ENCODE results near the gene RHOC. TPM values are rescaled to one million over a fixed set of nuclear protein-coding genes. Genes with fewer than 3 reads are reported as not detected.

Gene RHOC
- polyA plus RNA-seq, 3 donors from 2014 or later, result 444 to 613 (median 572) TPM

DNA sequence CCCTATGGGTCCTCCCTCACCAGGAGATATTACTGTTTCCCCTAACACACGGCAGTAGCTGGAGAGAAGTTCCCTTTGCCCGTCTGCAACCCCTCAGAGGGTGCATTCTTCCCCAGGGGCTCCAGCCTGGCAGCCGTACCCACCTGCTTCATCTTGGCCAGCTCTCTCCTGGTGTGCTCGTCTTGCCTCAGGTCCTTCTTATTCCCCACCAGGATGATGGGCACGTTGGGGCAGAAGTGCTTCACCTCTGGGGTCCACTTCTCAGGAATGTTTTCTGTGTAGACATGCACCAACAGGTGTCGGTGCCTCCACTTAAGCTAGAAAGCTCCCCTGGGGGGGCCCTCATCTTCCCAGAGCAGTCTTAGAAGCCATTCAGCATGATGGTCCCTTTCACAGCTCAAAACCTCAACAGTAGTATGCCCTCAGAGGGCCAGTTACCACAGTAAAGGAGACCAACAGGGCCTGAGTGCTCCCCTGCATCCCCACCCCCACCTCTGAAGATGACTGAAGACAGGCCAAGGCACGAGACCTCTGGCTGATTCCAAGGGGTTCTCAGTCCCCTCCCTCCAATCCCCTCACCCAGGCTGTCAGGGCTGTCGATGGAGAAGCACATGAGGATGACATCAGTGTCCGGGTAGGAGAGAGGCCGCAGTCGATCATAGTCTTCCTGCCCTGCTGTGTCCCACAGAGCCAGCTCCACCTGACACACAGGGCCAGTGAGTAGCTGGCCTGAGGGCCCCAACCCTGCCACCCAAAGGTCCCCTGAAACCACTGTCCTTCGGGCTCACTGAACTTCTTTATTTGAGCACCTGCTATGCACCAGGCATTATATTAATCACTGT, 4.3 kb downstream of the RHOC start:
- Mint-ChIP-seq H3K9me3 (no peaks in the 10 kb centered on the region), H3K4me3 (peak overlapping the region; percentile 21 to 83 (median 57)), H3K27ac (peak overlapping the region; percentile 85 to 97 (median 94)), H3K36me3 (peaks cover 0 to 25% (median 9%) of the 10 kb centered on the region in 3 donors), H3K4me1 (peaks cover 84 to 87% of the 10 kb centered on the region in 2 donors), H3K27me3 (ENCODE audit: low read depth in 3 of 3) (peaks cover 2 to 14% (median 12%) of the 10 kb centered on the region in 3 donors)
- no peak for DNase-seq

DNA sequence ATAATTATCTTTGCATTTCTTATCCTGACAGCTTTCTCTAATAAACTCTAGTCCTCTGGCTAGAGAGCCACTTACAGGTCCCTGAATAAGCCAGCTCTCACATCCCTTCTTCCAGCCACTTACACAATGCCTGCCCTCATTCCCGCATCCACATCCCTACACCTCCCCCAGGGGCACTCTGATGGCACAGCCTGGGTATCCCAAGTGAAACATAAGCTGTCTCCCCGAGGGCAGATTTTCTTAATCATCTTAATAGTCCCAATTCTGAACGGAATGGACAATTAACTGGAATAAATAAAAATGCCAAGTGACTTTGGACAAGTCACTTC, 4.9 kb downstream of the RHOC start:
- peaks cover 86 to 90% of the 10 kb centered on the region in 2 donors for H3K4me1 Mint-ChIP-seq
- no peak for DNase-seq
- H3K4me3 Mint-ChIP-seq, result peak overlapping the region; percentile 25 to 83 (median 61)
- H3K27ac Mint-ChIP-seq, result peak overlapping the region; percentile 85 to 97 (median 94)
- H3K27me3 Mint-ChIP-seq (ENCODE audit: low read depth in 3 of 3), result peaks cover 2 to 14% (median 12%) of the 10 kb centered on the region in 3 donors
- peaks cover 0 to 26% (median 9%) of the 10 kb centered on the region in 3 donors for H3K36me3 Mint-ChIP-seq
- H3K9me3 Mint-ChIP-seq, result no peaks in the 10 kb centered on the region

DNA sequence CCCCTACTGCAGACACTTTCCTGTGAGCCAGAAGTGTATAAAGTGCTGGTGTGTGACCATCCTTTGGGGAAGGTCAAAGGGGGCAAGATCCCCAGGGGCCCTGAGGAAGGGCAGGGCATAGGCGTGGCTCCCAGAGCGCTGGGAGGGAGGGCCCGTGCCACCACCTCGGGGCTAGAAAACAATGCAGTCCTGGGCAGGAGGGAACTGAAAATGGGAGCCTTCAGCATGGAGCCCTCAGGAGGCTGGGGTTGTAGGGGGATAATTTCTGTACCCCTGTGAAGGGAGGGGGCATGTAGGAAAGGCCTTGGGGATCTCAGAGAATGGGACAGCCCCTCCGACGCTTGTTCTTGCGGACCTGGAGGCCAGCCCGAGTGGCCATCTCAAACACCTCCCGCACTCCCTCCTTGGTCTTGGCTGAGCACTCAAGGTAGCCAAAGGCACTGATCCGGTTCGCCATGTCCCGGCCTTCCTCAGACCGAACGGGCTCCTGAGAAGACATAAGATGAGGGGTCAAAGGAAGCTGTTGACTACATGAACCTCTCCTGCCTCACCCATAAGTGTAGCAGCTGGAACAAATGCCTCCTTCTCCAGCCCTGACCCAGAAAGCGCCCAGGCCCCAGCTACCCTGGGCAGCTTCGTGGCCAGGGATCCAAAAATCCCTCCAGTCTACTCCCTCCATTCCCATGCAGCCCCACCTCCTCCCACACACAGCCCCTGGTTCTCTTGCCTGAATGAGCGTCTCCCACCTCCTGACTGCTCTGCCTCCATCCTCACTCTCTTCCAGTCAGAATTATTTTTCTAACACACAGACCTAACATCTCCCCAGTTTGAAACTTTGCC, 5.5 kb downstream of the RHOC start:
- peaks cover 2 to 14% (median 11%) of the 10 kb centered on the region in 3 donors for H3K27me3 Mint-ChIP-seq (ENCODE audit: low read depth in 3 of 3)
- peaks cover 92 to 94% of the 10 kb centered on the region in 2 donors for H3K4me1 Mint-ChIP-seq
- peaks cover 0 to 30% (median 9%) of the 10 kb centered on the region in 3 donors for H3K36me3 Mint-ChIP-seq
- peak overlapping the region; percentile 61 to 83 (median 81) for H3K4me3 Mint-ChIP-seq
- H3K27ac Mint-ChIP-seq, result peak overlapping the region; percentile 91 to 97 (median 96)
- no peaks in the 10 kb centered on the region for H3K9me3 Mint-ChIP-seq
- no peak for DNase-seq

DNA sequence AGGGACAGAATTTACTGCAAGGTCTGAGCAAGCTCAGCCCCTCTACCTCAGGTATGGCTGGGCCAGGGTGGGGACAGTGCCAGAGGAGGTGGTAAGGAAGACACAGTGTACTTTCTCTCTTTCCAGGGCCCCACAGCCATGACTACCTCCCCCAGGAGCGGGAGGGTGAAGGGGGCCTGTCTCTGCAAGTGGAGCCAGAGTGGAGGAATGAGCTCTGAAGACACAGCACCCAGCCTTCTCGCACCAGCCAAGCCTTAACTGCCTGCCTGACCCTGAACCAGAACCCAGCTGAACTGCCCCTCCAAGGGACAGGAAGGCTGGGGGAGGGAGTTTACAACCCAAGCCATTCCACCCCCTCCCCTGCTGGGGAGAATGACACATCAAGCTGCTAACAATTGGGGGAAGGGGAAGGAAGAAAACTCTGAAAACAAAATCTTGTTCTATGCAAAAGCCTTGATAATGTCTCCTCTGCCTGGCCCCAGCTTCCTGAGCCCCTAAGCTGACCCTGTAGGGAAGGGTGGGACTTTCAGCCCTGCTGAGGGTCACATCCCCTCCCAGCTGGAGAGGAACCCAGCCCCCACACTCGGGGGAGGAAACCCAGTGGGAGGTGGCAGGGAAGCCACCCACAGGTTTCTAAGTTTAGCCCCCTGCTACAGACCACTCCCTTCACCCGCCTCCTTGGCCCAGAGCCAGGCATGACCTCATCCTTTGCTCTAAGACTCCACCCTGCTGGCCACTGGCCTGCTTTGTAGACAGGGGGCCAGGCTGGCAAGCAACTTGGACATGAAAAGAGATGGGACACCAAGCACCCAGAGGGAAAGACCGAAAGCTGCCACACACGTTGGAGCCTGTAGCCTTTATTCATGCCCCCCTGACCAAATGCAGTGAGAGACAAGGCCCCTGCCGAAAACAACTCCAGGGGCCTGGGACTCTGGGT, 6.4 kb downstream of the RHOC start:
- Mint-ChIP-seq H3K27ac (peak overlapping the region; percentile 91 to 97 (median 96)), H3K4me3 (peak overlapping the region; percentile 61 to 83 (median 81)), H3K27me3 (ENCODE audit: low read depth in 3 of 3) (peaks cover 0 to 7% (median 5%) of the 10 kb centered on the region in 3 donors), H3K4me1 (peaks cover 90% of the 10 kb centered on the region in 2 donors), H3K36me3 (peaks cover 0 to 30% (median 9%) of the 10 kb centered on the region in 3 donors), H3K9me3 (no peaks in the 10 kb centered on the region)
- peak; percentile 71 to 77 (median 73) for DNase-seq

DNA sequence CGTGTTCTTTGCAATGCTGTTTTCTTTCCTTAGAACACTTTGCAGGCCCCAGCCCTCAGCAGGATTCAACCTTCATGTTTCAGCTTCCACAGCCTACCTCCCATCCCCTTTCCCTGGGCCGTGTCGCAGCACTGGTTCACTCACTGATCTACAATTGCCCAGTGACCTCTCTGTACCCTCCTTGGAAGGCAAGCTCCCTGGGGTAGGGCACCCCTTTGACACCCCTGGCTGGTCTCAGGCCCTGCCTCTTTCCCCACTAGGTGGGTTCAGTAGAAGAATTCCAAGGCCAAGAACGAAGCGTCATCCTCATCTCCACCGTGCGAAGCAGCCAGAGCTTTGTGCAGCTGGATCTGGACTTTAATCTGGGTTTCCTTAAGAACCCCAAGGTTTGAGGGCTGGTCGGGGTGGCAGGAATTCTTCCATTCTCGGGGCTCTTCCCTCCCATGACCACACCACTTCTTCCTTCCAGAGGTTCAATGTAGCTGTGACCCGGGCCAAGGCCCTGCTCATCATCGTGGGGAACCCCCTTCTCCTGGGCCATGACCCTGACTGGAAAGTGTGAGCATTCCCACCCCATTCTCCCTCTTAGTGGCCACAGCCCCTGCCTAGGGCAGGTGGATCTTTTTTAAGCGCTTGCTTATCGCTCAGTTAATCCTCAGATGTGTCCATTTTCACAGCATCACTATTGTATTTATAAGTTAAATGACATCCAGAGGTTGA, 7.3 kb downstream of the RHOC start:
- Mint-ChIP-seq H3K4me1 (peaks cover 80 to 84% of the 10 kb centered on the region in 2 donors), H3K27me3 (ENCODE audit: low read depth in 3 of 3) (peaks cover 0 to 4% (median 2%) of the 10 kb centered on the region in 3 donors), H3K4me3 (peak overlapping the region in 4 of 5 donors; percentile 61 to 83 (median 74)), H3K27ac (peak overlapping the region; percentile 91 to 97 (median 96)), H3K9me3 (no peaks in the 10 kb centered on the region), H3K36me3 (peaks cover 0 to 36% (median 9%) of the 10 kb centered on the region in 3 donors)
- no peak for DNase-seq

DNA sequence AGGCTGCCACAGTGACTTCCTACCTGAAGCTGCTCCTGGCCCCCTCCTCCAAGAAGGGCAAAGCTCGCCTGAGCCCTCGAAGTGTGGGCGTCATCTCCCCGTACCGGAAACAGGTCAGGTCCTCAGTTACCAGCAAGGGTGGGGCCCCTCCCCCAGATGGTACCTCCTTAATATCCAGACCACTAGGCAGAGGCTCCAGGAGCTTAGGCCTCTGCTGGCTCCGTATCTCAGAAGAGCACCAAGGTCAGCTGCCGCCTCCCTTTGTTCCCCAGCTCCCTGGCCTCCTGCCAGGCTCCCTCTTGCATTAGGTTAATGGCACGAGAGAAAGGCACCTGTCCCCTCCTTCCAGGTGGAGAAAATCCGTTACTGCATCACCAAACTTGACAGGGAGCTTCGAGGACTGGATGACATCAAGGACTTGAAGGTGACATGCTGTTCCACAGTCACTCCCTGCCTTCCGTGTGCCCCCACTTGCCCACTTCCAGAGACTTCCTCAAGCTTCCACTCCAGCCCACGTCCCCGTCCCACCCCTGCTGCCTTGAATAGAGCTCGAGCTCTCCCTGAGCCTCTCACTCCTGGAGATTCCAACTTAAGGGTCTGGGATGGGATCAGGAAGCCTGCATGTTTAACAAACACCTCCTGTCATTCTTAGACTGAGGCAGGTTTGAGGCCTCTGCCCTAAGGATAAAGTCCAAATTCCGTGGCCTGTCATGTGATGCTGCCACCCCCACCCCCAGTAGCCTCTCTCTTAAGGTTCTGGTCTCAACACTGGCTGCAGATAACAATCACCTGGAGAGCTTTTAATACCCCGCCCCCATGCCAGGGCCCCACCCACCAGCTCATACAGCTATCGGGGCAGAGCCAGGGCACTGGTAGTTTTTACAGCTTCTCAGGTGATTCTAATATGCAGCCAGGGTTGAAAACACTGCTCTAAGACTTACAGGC, 8.3 kb downstream of the RHOC start:
- H3K9me3 Mint-ChIP-seq, result no peaks in the 10 kb centered on the region
- H3K27ac Mint-ChIP-seq, result peak overlapping the region in 5 of 6 donors; percentile 67 to 97 (median 91)
- no peak overlapping the region for H3K4me3 Mint-ChIP-seq
- DNase-seq, result no peak
- peaks cover 0 to 2% (median 2%) of the 10 kb centered on the region in 3 donors for H3K27me3 Mint-ChIP-seq (ENCODE audit: low read depth in 3 of 3)
- H3K4me1 Mint-ChIP-seq, result peaks cover 71 to 75% of the 10 kb centered on the region in 2 donors
- peaks cover 0 to 37% (median 9%) of the 10 kb centered on the region in 3 donors for H3K36me3 Mint-ChIP-seq

DNA sequence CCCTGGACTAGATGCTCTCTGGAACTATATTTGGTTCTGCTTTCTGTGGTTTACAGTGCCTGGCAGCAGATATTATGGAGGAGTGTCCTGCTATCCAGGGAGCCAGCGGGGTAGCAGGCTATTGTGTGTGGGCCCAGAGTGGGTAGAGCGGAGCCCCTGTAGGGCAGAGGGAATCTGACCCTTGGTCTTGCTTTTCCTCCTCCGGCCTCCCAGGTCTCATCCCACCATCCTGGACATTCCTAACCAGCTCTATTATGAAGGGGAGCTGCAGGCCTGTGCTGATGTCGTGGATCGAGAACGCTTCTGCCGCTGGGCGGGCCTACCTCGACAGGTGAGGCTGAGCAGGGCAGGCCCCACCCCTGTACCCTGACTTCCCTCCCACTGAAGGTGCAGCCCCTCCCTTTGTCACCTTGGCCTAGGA, 9.1 kb downstream of the RHOC start:
- peaks cover 63 to 68% of the 10 kb centered on the region in 2 donors for H3K4me1 Mint-ChIP-seq
- H3K27me3 Mint-ChIP-seq (ENCODE audit: low read depth in 3 of 3), result peaks cover 0 to 2% (median 2%) of the 10 kb centered on the region in 3 donors
- peaks cover 5 to 39% (median 11%) of the 10 kb centered on the region in 3 donors for H3K36me3 Mint-ChIP-seq
- no peaks in the 10 kb centered on the region for H3K9me3 Mint-ChIP-seq
- peak overlapping the region in 4 of 6 donors; percentile 36 to 81 (median 68) for H3K27ac Mint-ChIP-seq
- H3K4me3 Mint-ChIP-seq, result no peak overlapping the region
- no peak for DNase-seq

DNA sequence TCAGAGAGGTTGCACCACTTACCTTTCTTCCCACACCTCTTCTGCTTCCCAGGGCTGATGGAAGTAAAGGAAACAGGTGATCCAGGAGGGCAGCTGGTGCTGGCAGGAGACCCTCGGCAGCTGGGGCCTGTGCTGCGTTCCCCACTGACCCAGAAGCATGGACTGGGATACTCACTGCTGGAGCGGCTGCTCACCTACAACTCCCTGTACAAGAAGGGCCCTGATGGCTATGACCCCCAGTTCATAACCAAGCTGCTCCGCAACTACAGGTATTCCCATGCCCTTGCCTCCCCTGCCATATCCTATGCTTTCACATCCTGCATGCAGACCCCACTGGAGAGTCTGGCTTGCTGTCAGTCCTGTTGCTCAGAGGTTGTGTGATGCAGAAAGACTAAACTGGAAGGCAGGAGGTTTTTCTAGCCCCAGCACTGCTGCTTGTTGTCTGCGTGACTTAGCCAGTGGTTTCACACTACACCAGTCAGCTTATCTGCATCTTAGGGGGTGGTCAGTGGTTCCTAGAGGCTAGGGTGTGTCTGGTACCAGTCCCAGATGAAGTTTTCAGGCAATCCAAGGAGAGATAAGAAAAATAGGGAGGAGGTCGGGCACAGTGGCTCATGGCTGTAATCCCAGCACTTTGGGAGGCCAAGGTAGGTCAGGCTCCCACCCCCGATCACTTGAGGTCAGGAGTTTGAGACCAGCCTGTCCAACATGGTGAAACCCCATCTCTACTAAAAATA, 10.2 kb downstream of the RHOC start:
- H3K27ac Mint-ChIP-seq, result peak overlapping the region; percentile 36 to 82 (median 81)
- DNase-seq, result peak in 1 of 3 donors; percentile 23
- peak overlapping the region in 4 of 5 donors; percentile 15 to 62 (median 56) for H3K4me3 Mint-ChIP-seq
- H3K36me3 Mint-ChIP-seq, result peaks cover 12 to 43% (median 12%) of the 10 kb centered on the region in 3 donors
- H3K4me1 Mint-ChIP-seq, result peaks cover 53 to 57% of the 10 kb centered on the region in 2 donors
- H3K27me3 Mint-ChIP-seq (ENCODE audit: low read depth in 3 of 3), result peaks cover 0 to 2% (median 2%) of the 10 kb centered on the region in 3 donors
- no peaks in the 10 kb centered on the region for H3K9me3 Mint-ChIP-seq

DNA sequence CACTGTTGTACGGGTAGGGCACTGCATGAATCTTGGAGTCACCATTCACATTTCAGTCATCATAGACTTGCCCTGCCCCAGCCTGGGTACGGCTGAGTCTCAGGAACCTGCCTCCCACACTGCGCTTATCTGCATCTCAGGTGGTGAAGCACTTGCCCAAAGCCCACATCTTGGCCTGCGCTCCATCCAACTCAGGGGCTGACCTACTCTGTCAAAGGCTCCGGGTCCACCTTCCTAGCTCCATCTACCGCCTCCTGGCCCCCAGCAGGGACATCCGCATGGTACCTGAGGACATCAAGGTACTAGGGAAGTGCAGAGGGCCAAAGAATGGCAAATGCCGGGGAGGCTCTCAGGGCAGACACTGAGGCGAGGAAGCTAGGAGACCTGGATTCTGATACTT, 11.7 kb downstream of the RHOC start:
- DNase-seq, result no peak
- Mint-ChIP-seq H3K36me3 (peaks cover 18 to 45% (median 18%) of the 10 kb centered on the region in 3 donors), H3K4me1 (peaks cover 38 to 42% of the 10 kb centered on the region in 2 donors), H3K9me3 (no peaks in the 10 kb centered on the region), H3K4me3 (no peak overlapping the region), H3K27me3 (ENCODE audit: low read depth in 3 of 3) (peaks cover 0 to 2% (median 0%) of the 10 kb centered on the region in 3 donors), H3K27ac (peak overlapping the region in 1 of 6 donors; percentile 53)

DNA sequence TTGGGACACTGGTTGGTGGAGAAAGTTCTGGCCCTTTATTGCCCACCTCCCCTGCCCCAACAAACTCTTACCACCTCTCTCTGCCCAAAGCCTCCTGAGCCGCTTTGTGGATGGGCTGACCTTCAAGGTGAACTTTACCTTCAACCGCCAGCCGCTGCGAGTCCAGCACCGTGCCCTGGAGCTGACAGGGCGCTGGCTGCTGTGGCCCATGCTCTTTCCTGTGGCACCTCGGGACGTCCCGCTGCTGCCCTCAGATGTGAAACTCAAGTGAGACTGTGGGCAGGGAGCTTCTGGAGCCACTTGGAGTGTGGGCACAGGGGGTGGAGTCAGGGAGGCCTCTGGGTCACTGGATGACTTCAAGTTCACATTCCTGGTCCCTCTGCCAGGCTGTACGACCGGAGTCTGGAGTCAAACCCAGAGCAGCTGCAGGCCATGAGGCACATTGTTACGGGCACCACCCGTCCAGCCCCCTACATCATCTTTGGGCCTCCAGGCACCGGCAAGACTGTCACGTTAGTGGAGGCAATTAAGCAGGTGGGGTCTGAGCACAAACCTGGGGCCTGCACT, 12.5 kb downstream of the RHOC start:
- Mint-ChIP-seq H3K9me3 (no peaks in the 10 kb centered on the region), H3K4me1 (peaks cover 30 to 34% of the 10 kb centered on the region in 2 donors), H3K27ac (no peak overlapping the region), H3K4me3 (no peak overlapping the region), H3K36me3 (peaks cover 18 to 46% (median 22%) of the 10 kb centered on the region in 3 donors), H3K27me3 (ENCODE audit: low read depth in 3 of 3) (no peaks in the 10 kb centered on the region)
- DNase-seq, result no peak

DNA sequence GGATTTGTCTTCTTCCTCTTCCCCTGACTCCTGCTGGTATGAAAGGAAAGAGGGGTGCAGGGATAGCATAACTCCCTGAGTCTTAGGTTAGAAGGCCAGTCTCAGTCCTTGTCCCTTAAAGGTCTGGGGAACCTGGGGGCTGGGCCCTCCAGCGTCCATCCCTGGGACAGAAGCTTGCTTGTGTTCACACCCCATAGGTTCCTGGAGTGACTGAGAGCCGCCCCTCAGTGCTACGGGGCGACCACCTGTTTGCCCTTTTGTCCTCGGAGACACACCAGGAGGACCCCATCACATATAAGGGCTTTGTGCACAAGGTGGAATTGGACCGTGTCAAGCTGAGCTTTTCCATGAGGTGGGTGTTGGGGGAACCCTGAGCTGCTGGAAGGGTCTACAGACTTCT, 13.1 kb downstream of the RHOC start:
- Mint-ChIP-seq H3K27me3 (ENCODE audit: low read depth in 3 of 3) (no peaks in the 10 kb centered on the region), H3K36me3 (peaks cover 18 to 43% (median 23%) of the 10 kb centered on the region in 3 donors), H3K4me3 (no peak overlapping the region), H3K4me1 (peaks cover 26 to 28% of the 10 kb centered on the region in 2 donors), H3K27ac (no peak overlapping the region), H3K9me3 (no peaks in the 10 kb centered on the region)
- no peak for DNase-seq
